Activated T-cell treated with anti-CD3 and anti-CD28 coated beads, Interleukin-2, amount 50 U/mL, for 24 hours (primary cell): ENCODE results near the gene ANKRD55.

ENCODE experiments used
- DNase-seq: peaks from one replicate; pipeline ENCODE4 v3.0.0-alpha.2; 2020
- H3K27ac Mint-ChIP-seq: 2 replicates; pipeline ENCODE4 v1.8.0; 2020; ENCODE audit warnings: mild to moderate bottlenecking, mixed read lengths
- H3K27me3 Mint-ChIP-seq: 2 replicates; pipeline ENCODE4 v1.8.0; 2020; ENCODE audit warnings: mixed read lengths
- H3K36me3 Mint-ChIP-seq: 2 replicates; pipeline ENCODE4 v1.8.0; 2020; ENCODE audit warnings: low read depth, mixed read lengths
- H3K4me1 Mint-ChIP-seq: 2 replicates; pipeline ENCODE4 v1.8.0; 2020; ENCODE audit warnings: low read depth, mixed read lengths
- H3K4me3 Mint-ChIP-seq: 2 replicates; pipeline ENCODE4 v1.8.0; 2020; ENCODE audit warnings: mild to moderate bottlenecking, moderate library complexity, mixed read lengths
- H3K9me3 Mint-ChIP-seq: 2 replicates; pipeline ENCODE4 v1.8.0; 2020; ENCODE audit warnings: mixed read lengths

Gene ANKRD55

DNA sequence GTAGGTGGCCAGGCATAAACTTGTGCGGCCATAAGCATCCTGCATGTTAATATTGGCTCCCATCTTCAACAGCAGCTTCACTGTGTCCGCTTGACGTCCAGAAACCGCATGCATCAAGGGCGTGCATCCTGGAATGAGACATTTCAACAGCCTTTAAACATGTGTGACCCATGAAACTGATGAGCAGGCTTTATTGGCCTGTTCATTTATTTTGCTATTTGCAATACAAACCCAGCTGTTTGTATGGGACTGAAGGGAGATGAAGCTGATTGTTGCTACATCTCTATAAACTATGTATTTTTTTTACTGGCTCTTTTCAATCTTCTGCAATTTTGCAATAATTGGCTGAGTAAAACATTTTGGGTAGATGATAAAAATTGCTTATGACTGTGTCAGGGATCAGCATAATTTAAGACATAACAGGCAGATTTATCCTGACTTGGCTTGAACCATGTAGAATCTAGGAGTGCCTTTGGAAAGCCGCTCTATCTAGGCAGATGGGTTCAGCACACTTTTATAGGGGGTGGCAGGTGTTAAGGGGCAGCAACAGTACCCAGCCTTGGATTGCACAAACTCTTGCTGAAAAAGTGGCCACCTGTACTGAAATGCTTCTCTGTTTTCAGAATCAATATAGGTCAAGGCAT lies 56.9 kb downstream of the ANKRD55 start:
- H3K4me1 Mint-ChIP-seq, result peaks cover 25% of the 10 kb centered on the region
- H3K9me3 Mint-ChIP-seq, result no peaks in the 10 kb centered on the region
- no peaks in the 10 kb centered on the region for H3K27me3 Mint-ChIP-seq
- H3K27ac Mint-ChIP-seq, result no peak overlapping the region
- no peaks in the 10 kb centered on the region for H3K36me3 Mint-ChIP-seq
- DNase-seq, result no peak
- H3K4me3 Mint-ChIP-seq, result no peak overlapping the region

DNA sequence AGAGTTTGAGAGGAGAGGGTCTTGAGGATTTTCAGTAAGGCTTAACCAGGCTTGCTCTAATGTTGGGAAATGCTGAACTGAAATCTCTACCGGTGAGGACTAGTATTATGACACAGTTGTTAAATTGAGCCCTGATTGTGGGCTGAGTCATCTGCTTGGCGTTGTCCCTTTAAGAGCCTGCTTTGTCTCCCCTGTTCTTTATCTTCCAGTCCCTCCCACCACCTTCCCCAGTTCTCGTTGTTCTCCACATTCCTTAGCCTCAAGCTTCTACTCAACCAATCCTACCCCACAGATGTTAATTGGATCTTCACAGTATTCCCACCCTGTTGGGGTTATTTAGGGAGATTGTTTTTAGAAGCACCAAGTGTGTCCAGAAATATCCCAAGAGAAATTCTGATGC lies 57.6 kb downstream of the ANKRD55 start:
- Mint-ChIP-seq H3K4me3 (no peak overlapping the region), H3K4me1 (peaks cover 28% of the 10 kb centered on the region), H3K27me3 (no peaks in the 10 kb centered on the region), H3K9me3 (no peaks in the 10 kb centered on the region), H3K36me3 (no peaks in the 10 kb centered on the region), H3K27ac (no peak overlapping the region)
- DNase-seq, result no peak

DNA sequence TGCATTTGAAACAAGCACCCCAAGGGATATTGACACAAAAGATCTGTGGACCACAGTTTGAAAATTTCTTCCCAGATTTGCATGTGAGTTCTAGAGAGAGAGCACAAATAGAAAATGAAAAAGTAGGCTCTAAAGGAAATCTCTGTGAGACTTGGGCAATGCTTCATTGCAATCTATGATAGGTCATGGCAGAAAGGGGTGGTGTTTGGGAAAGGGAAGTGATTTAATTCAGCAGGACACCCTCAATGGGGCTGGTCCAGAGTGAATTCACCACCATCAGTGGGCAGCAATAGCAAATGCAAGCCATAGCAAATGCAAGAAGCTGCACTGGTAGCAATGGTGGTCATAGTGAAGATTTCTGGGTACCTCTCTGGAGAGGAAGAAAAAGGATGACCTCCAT lies 58.1 kb downstream of the ANKRD55 start:
- peaks cover 28% of the 10 kb centered on the region for H3K4me1 Mint-ChIP-seq
- no peaks in the 10 kb centered on the region for H3K27me3 Mint-ChIP-seq
- no peaks in the 10 kb centered on the region for H3K36me3 Mint-ChIP-seq
- no peak for DNase-seq
- H3K27ac Mint-ChIP-seq, result no peak overlapping the region
- no peaks in the 10 kb centered on the region for H3K9me3 Mint-ChIP-seq
- no peak overlapping the region for H3K4me3 Mint-ChIP-seq

DNA sequence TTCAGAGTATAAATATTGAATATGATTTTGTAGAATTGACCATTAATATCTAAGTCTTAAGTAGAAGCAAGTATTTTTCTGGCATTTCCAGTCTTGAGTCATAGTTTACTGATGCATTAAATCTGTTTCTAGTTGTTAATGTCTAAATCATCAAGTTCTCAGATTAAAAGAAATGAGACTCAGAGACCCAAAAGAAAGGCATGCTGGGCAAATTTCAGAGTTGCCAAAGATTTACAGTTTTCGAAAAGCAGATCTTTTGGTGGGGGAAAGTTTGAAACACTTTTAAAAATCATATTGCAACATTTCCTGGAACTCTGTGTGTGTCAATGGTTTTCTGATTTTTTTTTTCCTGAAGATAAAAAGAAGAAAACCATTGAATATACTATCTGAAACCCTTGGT lies 60.9 kb downstream of the ANKRD55 start:
- H3K27ac Mint-ChIP-seq, result no peak overlapping the region
- no peaks in the 10 kb centered on the region for H3K9me3 Mint-ChIP-seq
- DNase-seq, result no peak
- no peak overlapping the region for H3K4me3 Mint-ChIP-seq
- H3K36me3 Mint-ChIP-seq, result no peaks in the 10 kb centered on the region
- peaks cover 45% of the 10 kb centered on the region for H3K4me1 Mint-ChIP-seq
- no peaks in the 10 kb centered on the region for H3K27me3 Mint-ChIP-seq

DNA sequence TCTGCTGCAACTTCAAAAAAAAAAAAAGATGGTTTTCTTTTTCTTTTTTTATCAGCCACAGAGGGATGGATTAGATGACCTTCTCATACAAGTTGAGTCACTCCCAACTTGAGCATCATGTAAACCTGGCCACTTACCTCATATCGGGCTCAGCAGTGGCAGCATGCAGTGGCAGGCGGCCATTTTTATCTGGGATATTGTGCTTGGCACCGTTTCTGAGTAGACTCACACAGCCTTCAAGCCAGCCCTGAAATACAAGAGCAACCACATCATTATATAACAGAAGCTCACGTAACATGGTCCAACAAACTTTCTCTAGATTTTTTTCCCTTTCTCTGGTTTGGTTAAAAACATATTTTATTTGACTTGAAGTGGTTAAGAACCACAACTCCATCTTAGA lies 62.6 kb downstream of the ANKRD55 start:
- no peak for DNase-seq
- no peaks in the 10 kb centered on the region for H3K9me3 Mint-ChIP-seq
- peaks cover 47% of the 10 kb centered on the region for H3K4me1 Mint-ChIP-seq
- H3K27ac Mint-ChIP-seq, result no peak overlapping the region
- H3K27me3 Mint-ChIP-seq, result no peaks in the 10 kb centered on the region
- no peaks in the 10 kb centered on the region for H3K36me3 Mint-ChIP-seq
- no peak overlapping the region for H3K4me3 Mint-ChIP-seq

DNA sequence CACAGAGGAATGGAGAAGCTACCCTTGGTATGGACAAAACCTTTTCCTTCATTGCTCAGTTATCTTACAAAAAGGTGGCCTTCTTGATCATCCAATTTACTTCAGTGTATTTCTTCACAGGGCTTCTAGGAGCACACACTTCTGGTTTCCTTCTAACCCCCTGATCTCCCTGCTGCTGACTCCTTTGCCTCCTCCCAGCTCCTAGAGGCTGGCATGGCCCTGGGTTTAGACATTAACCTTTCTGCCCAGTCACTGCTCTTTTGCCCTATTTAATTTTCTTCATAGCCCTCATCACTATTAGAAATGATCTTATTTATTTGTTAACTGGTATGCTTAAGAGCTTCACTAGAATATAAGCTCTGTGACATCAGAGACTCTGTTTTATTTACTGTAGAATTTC lies 63.2 kb downstream of the ANKRD55 start:
- Mint-ChIP-seq H3K4me1 (peaks cover 45% of the 10 kb centered on the region), H3K9me3 (no peaks in the 10 kb centered on the region), H3K27ac (no peak overlapping the region), H3K4me3 (no peak overlapping the region), H3K27me3 (no peaks in the 10 kb centered on the region), H3K36me3 (no peaks in the 10 kb centered on the region)
- DNase-seq, result no peak

DNA sequence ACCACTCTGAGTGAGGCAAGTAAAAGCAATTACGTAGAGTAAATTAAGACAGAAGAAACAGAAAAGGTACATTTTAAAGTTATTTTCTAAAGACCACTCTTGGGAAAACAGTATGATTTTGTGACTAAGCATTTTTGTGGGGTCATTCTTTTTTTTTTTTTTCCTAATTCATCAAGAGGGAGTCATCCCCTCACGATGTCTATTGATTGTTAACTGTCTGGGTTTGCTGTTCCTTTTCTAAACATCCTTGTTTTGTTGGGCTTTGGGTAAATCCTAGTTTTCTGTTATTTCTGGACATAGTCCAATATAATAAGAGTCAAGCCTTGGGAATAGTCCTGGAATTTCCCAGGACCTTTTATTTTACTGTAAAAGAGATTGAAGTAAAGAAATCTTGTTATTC lies 63.8 kb downstream of the ANKRD55 start:
- no peak overlapping the region for H3K27ac Mint-ChIP-seq
- no peak for DNase-seq
- no peaks in the 10 kb centered on the region for H3K9me3 Mint-ChIP-seq
- no peaks in the 10 kb centered on the region for H3K36me3 Mint-ChIP-seq
- H3K4me1 Mint-ChIP-seq, result peaks cover 47% of the 10 kb centered on the region
- H3K4me3 Mint-ChIP-seq, result no peak overlapping the region
- no peaks in the 10 kb centered on the region for H3K27me3 Mint-ChIP-seq

DNA sequence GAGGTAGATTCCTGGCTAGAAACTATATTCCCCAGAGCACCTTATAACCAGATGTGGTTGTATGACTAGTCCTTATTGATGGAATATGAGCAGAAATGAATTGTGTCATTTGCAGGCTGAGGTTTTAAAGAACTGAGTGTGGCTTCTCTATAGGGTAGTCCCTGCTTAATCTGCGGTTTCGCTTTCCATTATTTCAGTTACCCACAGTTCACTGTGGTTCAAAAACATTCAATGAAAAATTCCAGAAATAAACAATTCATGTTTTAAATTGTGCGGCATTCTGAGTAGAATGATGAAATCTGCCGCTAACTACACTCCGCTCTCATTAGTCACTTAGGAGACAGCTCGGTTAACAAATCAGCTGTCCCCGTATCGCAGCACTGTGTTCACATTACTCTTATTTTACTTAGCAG lies 65.1 kb downstream of the ANKRD55 start:
- no peaks in the 10 kb centered on the region for H3K27me3 Mint-ChIP-seq
- H3K36me3 Mint-ChIP-seq, result no peaks in the 10 kb centered on the region
- no peak for DNase-seq
- H3K27ac Mint-ChIP-seq, result peak overlapping the region; percentile 50
- H3K4me3 Mint-ChIP-seq, result no peak overlapping the region
- H3K9me3 Mint-ChIP-seq, result no peaks in the 10 kb centered on the region
- H3K4me1 Mint-ChIP-seq, result peaks cover 49% of the 10 kb centered on the region

DNA sequence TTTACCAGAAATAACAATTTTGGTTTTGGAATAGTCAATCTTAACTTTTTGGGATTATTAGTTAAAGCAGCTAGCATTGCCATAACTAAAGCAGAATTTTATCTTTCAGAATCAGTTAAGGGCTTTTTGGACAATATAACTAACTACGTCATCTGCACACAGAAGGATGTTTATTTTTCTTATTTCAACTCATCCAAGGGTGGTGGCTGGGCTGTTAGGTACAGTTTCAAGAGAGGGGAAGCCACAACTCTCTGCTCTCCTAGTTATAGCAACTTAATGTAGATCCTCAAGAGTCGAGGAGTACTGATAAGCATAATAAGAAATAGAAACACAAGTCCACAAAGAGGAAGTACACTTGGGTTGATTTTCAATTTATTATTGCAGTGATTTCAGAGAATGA lies 65.6 kb downstream of the ANKRD55 start:
- Mint-ChIP-seq H3K36me3 (no peaks in the 10 kb centered on the region), H3K4me3 (no peak overlapping the region), H3K27ac (peak overlapping the region; percentile 50), H3K27me3 (no peaks in the 10 kb centered on the region), H3K4me1 (peaks cover 44% of the 10 kb centered on the region), H3K9me3 (no peaks in the 10 kb centered on the region)
- no peak for DNase-seq

DNA sequence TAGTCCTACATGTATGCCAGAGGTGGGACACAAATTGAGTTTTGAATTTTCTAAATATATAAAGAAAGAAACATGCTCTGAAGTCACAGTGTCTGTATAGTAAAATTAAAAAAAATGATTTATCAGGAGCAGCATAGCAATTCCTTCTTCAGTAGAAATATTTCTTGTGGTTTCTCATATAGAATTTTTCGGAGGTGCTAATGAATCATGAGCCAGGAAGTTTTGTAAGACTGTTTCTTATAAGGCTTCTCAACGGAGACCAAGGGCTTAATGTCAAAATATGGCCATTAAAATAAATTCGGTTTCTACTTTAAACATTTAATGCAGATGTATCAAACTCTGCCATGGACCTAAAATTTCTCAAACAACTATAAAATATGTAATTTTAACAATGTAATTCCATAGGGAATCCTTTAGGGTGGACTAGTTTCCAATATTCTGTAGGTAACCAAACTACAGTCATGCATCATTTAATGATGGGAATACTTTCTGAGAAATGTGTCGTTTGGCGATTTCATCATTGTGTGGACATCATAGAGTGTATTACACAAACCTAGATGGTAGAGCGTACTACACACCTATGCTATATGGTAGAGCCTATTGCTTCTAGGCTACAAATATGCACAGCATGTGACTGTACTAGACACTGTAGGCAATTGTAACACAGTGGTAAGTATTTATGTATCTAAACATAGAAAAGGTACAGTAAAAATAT lies 66.3 kb downstream of the ANKRD55 start:
- Mint-ChIP-seq H3K9me3 (no peaks in the 10 kb centered on the region), H3K36me3 (no peaks in the 10 kb centered on the region), H3K4me1 (peaks cover 41% of the 10 kb centered on the region), H3K4me3 (no peak overlapping the region), H3K27ac (no peak overlapping the region), H3K27me3 (no peaks in the 10 kb centered on the region)
- no peak for DNase-seq

DNA sequence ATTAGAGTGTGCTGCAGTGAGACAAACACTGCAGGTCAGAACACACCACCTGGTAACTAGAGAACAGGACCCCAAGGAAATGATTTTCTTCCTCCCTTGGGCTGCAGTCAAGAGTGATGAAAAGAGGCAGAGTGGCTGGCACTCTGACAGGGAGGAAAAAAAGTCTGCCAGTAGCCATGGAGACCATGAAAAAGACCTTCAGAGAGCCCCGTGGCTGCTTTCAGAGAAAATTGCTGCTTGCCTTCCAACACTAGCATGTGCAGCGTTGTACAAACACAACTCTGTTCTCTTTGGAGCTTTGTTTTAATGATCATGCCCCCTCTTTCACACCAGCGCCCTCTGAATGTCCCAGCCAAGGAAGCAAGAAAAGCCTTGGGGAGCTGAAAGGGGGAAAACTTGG lies 68.8 kb downstream of the ANKRD55 start:
- peaks cover 55% of the 10 kb centered on the region for H3K4me1 Mint-ChIP-seq
- H3K27ac Mint-ChIP-seq, result no peak overlapping the region
- DNase-seq, result no peak
- H3K36me3 Mint-ChIP-seq, result no peaks in the 10 kb centered on the region
- no peak overlapping the region for H3K4me3 Mint-ChIP-seq
- no peaks in the 10 kb centered on the region for H3K9me3 Mint-ChIP-seq
- H3K27me3 Mint-ChIP-seq, result no peaks in the 10 kb centered on the region

DNA sequence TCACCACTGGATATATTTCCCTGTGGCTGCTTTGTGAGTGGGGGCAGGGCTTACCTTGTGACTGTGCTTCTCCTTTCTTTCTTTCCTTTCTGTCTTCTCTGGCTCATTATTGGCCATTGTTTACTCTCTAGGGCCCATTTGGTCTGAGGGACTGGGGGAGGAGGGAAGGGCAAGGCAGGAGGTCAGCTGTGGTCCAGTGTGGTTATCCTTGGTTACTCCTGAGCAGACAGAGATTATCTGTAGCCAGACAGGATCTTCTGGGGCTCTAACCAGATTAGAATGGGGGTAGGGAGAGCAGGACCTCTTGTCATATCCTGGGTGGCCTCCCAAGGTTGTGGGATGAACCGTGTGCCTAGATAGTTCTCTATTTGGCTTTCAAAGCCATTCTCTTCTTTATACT lies 71.2 kb downstream of the ANKRD55 start:
- no peaks in the 10 kb centered on the region for H3K27me3 Mint-ChIP-seq
- DNase-seq, result no peak
- H3K4me3 Mint-ChIP-seq, result no peak overlapping the region
- H3K4me1 Mint-ChIP-seq, result peaks cover 57% of the 10 kb centered on the region
- no peaks in the 10 kb centered on the region for H3K9me3 Mint-ChIP-seq
- H3K27ac Mint-ChIP-seq, result no peak overlapping the region
- H3K36me3 Mint-ChIP-seq, result no peaks in the 10 kb centered on the region

DNA sequence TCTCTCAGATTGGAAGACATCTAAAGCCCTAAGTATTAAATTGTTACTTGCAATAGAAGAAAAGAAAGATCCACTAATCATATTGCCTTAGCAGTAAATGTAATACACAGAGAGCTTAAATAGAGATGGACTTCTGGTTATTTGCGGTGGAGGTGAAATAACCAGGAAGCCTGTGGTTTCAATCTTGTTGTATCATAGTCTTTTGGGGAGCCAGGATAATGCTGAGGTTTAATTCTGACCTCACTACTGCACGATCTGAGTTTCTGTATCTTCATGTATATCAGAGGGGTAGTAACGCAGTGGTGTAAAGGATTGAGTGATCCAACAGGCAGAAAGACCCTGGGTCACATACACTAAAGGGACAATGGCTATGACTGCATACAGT lies 71.7 kb downstream of the ANKRD55 start:
- H3K4me1 Mint-ChIP-seq, result peaks cover 62% of the 10 kb centered on the region
- DNase-seq, result no peak
- no peaks in the 10 kb centered on the region for H3K27me3 Mint-ChIP-seq
- H3K36me3 Mint-ChIP-seq, result no peaks in the 10 kb centered on the region
- H3K27ac Mint-ChIP-seq, result no peak overlapping the region
- H3K9me3 Mint-ChIP-seq, result no peaks in the 10 kb centered on the region
- no peak overlapping the region for H3K4me3 Mint-ChIP-seq

DNA sequence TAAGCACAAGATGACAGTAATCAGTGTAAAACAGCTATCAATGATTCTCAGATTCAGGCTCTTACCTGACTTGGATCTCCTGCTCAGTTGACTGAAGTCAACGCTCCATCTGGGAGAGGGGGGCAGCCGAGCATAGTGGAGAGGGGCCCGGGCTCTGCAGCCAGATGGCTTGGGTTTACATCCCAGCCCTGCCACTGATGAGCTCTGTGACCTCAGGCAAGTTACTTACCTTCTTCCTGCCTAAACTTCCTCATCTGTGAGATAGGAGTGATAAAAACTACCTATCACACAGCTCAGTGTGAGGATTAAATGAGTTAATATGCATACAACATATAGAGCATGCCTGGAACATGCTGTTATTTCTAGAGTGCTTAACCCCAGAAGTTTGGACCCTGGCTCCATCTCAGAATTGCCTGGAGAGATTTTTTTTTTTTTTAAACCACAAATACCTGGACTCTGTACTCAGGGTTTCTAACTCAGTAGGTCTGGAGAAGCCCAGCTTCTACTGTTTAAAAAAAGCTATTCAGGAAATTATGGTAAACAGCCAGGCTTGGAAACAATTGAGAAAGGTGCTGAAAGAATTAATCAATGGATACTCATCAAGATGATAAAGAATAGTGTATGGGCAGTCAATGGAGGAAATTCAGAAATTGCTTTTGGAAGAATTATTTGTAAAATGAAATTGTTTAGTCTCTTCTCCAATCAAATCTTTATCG lies 72.2 kb downstream of the ANKRD55 start:
- Mint-ChIP-seq H3K4me1 (peaks cover 63% of the 10 kb centered on the region), H3K9me3 (no peaks in the 10 kb centered on the region), H3K36me3 (no peaks in the 10 kb centered on the region), H3K27me3 (no peaks in the 10 kb centered on the region), H3K4me3 (no peak overlapping the region), H3K27ac (peak overlapping the region; percentile 78)
- DNase-seq, result no peak

DNA sequence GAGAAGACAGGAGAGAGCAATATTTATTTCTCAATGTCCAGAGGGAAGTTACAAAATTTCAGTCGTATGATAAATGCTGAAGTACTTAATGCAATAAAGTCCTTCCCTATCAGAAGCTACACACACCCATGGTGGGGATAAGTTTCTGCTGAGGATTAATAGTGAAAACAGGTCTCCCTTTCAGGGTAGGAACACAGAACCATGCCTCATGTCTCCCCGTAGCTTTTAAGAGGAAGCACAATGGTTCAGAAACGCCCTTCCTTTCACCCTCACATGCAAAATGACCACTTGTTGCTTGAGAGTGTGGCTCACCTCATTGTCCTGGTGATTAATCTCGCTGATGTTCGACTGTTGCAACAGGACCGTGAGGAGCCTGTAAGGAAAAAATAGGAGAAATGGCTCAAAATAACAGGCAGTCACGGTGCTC lies 73.6 kb downstream of the ANKRD55 start:
- peak overlapping the region; percentile 78 for H3K27ac Mint-ChIP-seq
- H3K27me3 Mint-ChIP-seq, result no peaks in the 10 kb centered on the region
- no peak for DNase-seq
- H3K9me3 Mint-ChIP-seq, result no peaks in the 10 kb centered on the region
- no peaks in the 10 kb centered on the region for H3K36me3 Mint-ChIP-seq
- H3K4me1 Mint-ChIP-seq, result peaks cover 70% of the 10 kb centered on the region
- peak overlapping the region; percentile 26 for H3K4me3 Mint-ChIP-seq
